ENCODE results near the gene TBC1D14. TPM values are rescaled to one million over a fixed set of nuclear protein-coding genes. Genes with fewer than 3 reads are reported as not detected.
A peak's percentile ranks its signal among the peaks of the same experiment; 100 is the strongest.

Gene TBC1D14
- total and polyA plus RNA-seq, 5 donors from 2014 or later: 46.6 to 67.7 (median 52.2) TPM

GRCh38 chr4:6876440-6876839, 33.2 kb upstream of the TBC1D14 start:
- Mint-ChIP-seq H3K36me3 (peaks cover 42% of the 10 kb centered on the region), H3K4me3 (no peak overlapping the region), H3K27me3 (no peaks in the 10 kb centered on the region), H3K9me3 (no peaks in the 10 kb centered on the region), H3K27ac (peak overlapping the region in 1 of 3 donors; percentile 47), H3K4me1 (peaks cover 3 to 13% (median 7%) of the 10 kb centered on the region in 4 donors)
- no peaks in the 10 kb centered on the region for H3K27me3 ChIP-seq (ENCODE audit: control insufficient read depth, insufficient read depth, low read length)
- no peak for ATAC-seq (ENCODE audit: low read depth in 2 of 2)
- no peaks in the 10 kb centered on the region for H3K9me3 ChIP-seq (ENCODE audit: control insufficient read depth in 2 of 2, low read length in 2 of 2)
- H3K4me1 ChIP-seq (ENCODE audit: control insufficient read depth, insufficient read depth, low read length, poor library complexity, severe bottlenecking): no peaks in the 10 kb centered on the region
- no peak overlapping the region for H3K27ac ChIP-seq (ENCODE audit: insufficient read depth, low read length, poor library complexity, severe bottlenecking)
- no peak overlapping the region for H3K4me3 ChIP-seq (ENCODE audit: low read depth, low read length)
- no peak for DNase-seq
- peaks cover 73% of the 10 kb centered on the region for H3K36me3 ChIP-seq (ENCODE audit: control insufficient read depth, insufficient read depth, low read length)

GRCh38 chr4:6877067-6877466, 32.6 kb upstream of the TBC1D14 start:
- Mint-ChIP-seq H3K36me3 (peaks cover 46% of the 10 kb centered on the region), H3K27me3 (no peaks in the 10 kb centered on the region), H3K4me1 (peaks cover 0 to 13% (median 5%) of the 10 kb centered on the region in 4 donors), H3K27ac (peak overlapping the region in 1 of 3 donors; percentile 47), H3K9me3 (no peaks in the 10 kb centered on the region), H3K4me3 (no peak overlapping the region)
- Histone ChIP-seq H3K4me3 (ENCODE audit: low read depth, low read length) (no peak overlapping the region), H3K4me1 (ENCODE audit: control insufficient read depth, insufficient read depth, low read length, poor library complexity, severe bottlenecking) (no peaks in the 10 kb centered on the region), H3K27me3 (ENCODE audit: control insufficient read depth, insufficient read depth, low read length) (no peaks in the 10 kb centered on the region), H3K9me3 (ENCODE audit: control insufficient read depth in 2 of 2, low read length in 2 of 2) (no peaks in the 10 kb centered on the region), H3K27ac (ENCODE audit: insufficient read depth, low read length, poor library complexity, severe bottlenecking) (no peak overlapping the region), H3K36me3 (ENCODE audit: control insufficient read depth, insufficient read depth, low read length) (peaks cover 73% of the 10 kb centered on the region)
- DNase-seq (no peak), ATAC-seq (ENCODE audit: low read depth in 2 of 2) (no peak)

GRCh38 chr4:6878451-6879059, 31.1 kb upstream of the TBC1D14 start:
- Mint-ChIP-seq H3K9me3 (no peaks in the 10 kb centered on the region), H3K4me1 (peaks cover 0 to 11% (median 5%) of the 10 kb centered on the region in 4 donors), H3K27ac (peak overlapping the region in 2 of 3 donors; percentile 47 to 48), H3K36me3 (peaks cover 54% of the 10 kb centered on the region), H3K4me3 (no peak overlapping the region), H3K27me3 (no peaks in the 10 kb centered on the region)
- Histone ChIP-seq H3K36me3 (ENCODE audit: control insufficient read depth, insufficient read depth, low read length) (peaks cover 70% of the 10 kb centered on the region), H3K27ac (ENCODE audit: insufficient read depth, low read length, poor library complexity, severe bottlenecking) (no peak overlapping the region), H3K9me3 (ENCODE audit: control insufficient read depth in 2 of 2, low read length in 2 of 2) (no peaks in the 10 kb centered on the region), H3K4me3 (ENCODE audit: low read depth, low read length) (no peak overlapping the region), H3K4me1 (ENCODE audit: control insufficient read depth, insufficient read depth, low read length, poor library complexity, severe bottlenecking) (no peaks in the 10 kb centered on the region), H3K27me3 (ENCODE audit: control insufficient read depth, insufficient read depth, low read length) (no peaks in the 10 kb centered on the region)
- DNase-seq (no peak), ATAC-seq (ENCODE audit: low read depth in 2 of 2) (no peak)

- no peaks in the 10 kb centered on the region for H3K9me3 ChIP-seq (ENCODE audit: control insufficient read depth in 2 of 2, low read length in 2 of 2)
- Mint-ChIP-seq H3K27me3 (no peaks in the 10 kb centered on the region), H3K4me3 (no peak overlapping the region), H3K9me3 (no peaks in the 10 kb centered on the region), H3K36me3 (peaks cover 54% of the 10 kb centered on the region), H3K4me1 (peaks cover 0 to 5% (median 3%) of the 10 kb centered on the region in 4 donors), H3K27ac (no peak overlapping the region)
- ATAC-seq (ENCODE audit: low read depth in 2 of 2) (no peak), DNase-seq (no peak)
- H3K27me3 ChIP-seq (ENCODE audit: control insufficient read depth, insufficient read depth, low read length): no peaks in the 10 kb centered on the region
- no peak overlapping the region for H3K27ac ChIP-seq (ENCODE audit: insufficient read depth, low read length, poor library complexity, severe bottlenecking)
- H3K36me3 ChIP-seq (ENCODE audit: control insufficient read depth, insufficient read depth, low read length): peaks cover 64% of the 10 kb centered on the region
- H3K4me1 ChIP-seq (ENCODE audit: control insufficient read depth, insufficient read depth, low read length, poor library complexity, severe bottlenecking): no peaks in the 10 kb centered on the region
- no peak overlapping the region for H3K4me3 ChIP-seq (ENCODE audit: low read depth, low read length)
Measured at GRCh38 chr4:6880691-6881090, 28.9 kb upstream of the TBC1D14 start.

- peaks cover 53% of the 10 kb centered on the region for H3K36me3 ChIP-seq (ENCODE audit: control insufficient read depth, insufficient read depth, low read length)
- H3K27me3 Mint-ChIP-seq: no peaks in the 10 kb centered on the region
Measured at GRCh38 chr4:6881908-6882307, 27.7 kb upstream of the TBC1D14 start.

GRCh38 chr4:6884341-6884870, 25.2 kb upstream of the TBC1D14 start:
- Histone ChIP-seq H3K27me3 (ENCODE audit: control insufficient read depth, insufficient read depth, low read length) (no peaks in the 10 kb centered on the region), H3K36me3 (ENCODE audit: control insufficient read depth, insufficient read depth, low read length) (peaks cover 34% of the 10 kb centered on the region), H3K4me3 (ENCODE audit: low read depth, low read length) (no peak overlapping the region), H3K27ac (ENCODE audit: insufficient read depth, low read length, poor library complexity, severe bottlenecking) (no peak overlapping the region), H3K4me1 (ENCODE audit: control insufficient read depth, insufficient read depth, low read length, poor library complexity, severe bottlenecking) (peaks cover 7% of the 10 kb centered on the region), H3K9me3 (ENCODE audit: control insufficient read depth in 2 of 2, low read length in 2 of 2) (no peaks in the 10 kb centered on the region)
- H3K27ac Mint-ChIP-seq: peak overlapping the region in 2 of 3 donors; percentile 37 to 38
- DNase-seq (no peak), ATAC-seq (ENCODE audit: low read depth in 2 of 2) (no peak)
- peaks cover 25% of the 10 kb centered on the region for H3K36me3 Mint-ChIP-seq
- H3K9me3 Mint-ChIP-seq: no peaks in the 10 kb centered on the region
- peaks cover 0 to 7% (median 4%) of the 10 kb centered on the region in 4 donors for H3K4me1 Mint-ChIP-seq
- no peaks in the 10 kb centered on the region for H3K27me3 Mint-ChIP-seq
- H3K4me3 Mint-ChIP-seq: no peak overlapping the region

More at GRCh38 chr4:6881908-6882307, 27.7 kb upstream of the TBC1D14 start:
- DNase-seq (no peak), ATAC-seq (ENCODE audit: low read depth in 2 of 2) (no peak)
- Histone ChIP-seq H3K9me3 (ENCODE audit: control insufficient read depth in 2 of 2, low read length in 2 of 2) (no peaks in the 10 kb centered on the region), H3K4me1 (ENCODE audit: control insufficient read depth, insufficient read depth, low read length, poor library complexity, severe bottlenecking) (peaks cover 7% of the 10 kb centered on the region), H3K27ac (ENCODE audit: insufficient read depth, low read length, poor library complexity, severe bottlenecking) (no peak overlapping the region), H3K4me3 (ENCODE audit: low read depth, low read length) (no peak overlapping the region), H3K27me3 (ENCODE audit: control insufficient read depth, insufficient read depth, low read length) (no peaks in the 10 kb centered on the region)
- Mint-ChIP-seq H3K36me3 (peaks cover 44% of the 10 kb centered on the region), H3K4me1 (peaks cover 0 to 8% (median 4%) of the 10 kb centered on the region in 4 donors), H3K9me3 (no peaks in the 10 kb centered on the region), H3K4me3 (no peak overlapping the region), H3K27ac (no peak overlapping the region)

GRCh38 chr4:6885953-6886557, 23.6 kb upstream of the TBC1D14 start:
- no peaks in the 10 kb centered on the region for H3K27me3 Mint-ChIP-seq
- peak in 1 of 3 donors; percentile 60 for DNase-seq
- peaks cover 0 to 6% of the 10 kb centered on the region in 2 experiments for H3K9me3 ChIP-seq (ENCODE audit: control insufficient read depth in 2 of 2, low read length in 2 of 2)
- peaks cover 7% of the 10 kb centered on the region for H3K4me1 ChIP-seq (ENCODE audit: control insufficient read depth, insufficient read depth, low read length, poor library complexity, severe bottlenecking)
- H3K9me3 Mint-ChIP-seq: no peaks in the 10 kb centered on the region
- H3K4me3 ChIP-seq (ENCODE audit: low read depth, low read length): no peak overlapping the region
- no peak overlapping the region for H3K27ac ChIP-seq (ENCODE audit: insufficient read depth, low read length, poor library complexity, severe bottlenecking)
- peak in 1 of 2 donors; percentile 62 for ATAC-seq (ENCODE audit: low read depth in 2 of 2)
- H3K27ac Mint-ChIP-seq: peak overlapping the region in 1 of 3 donors; percentile 75
- peaks cover 16% of the 10 kb centered on the region for H3K36me3 Mint-ChIP-seq
- H3K36me3 ChIP-seq (ENCODE audit: control insufficient read depth, insufficient read depth, low read length): peaks cover 22% of the 10 kb centered on the region
- H3K4me1 Mint-ChIP-seq: peaks cover 0 to 7% (median 4%) of the 10 kb centered on the region in 4 donors
- no peak overlapping the region for H3K4me3 Mint-ChIP-seq
- no peaks in the 10 kb centered on the region for H3K27me3 ChIP-seq (ENCODE audit: control insufficient read depth, insufficient read depth, low read length)
